HEK293 (cell line): ENCODE data around the gene ANTKMT.

ENCODE experiments used
- CTCF ChIA-PET: fragments of 350-600 bp; formaldehyde crosslinking; extraction: SDS; loops from one replicate; lab custom pipeline; 2021; ENCODE audit warnings: antibody characterized with exemption; lab: Yijun Ruan, JAX
- POLR2A ChIA-PET: fragments of 300-600 bp; formaldehyde crosslinking; extraction: SDS; loops from one replicate; lab custom pipeline; 2020; ENCODE audit warnings: antibody characterized with exemption, inconsistent platforms; lab: Yijun Ruan, JAX
- H3K27ac ChIP-seq: fragments of 200-500 bp; sonication (Bioruptor generic); 2 replicates; pipeline ENCODE4 v1.5.1; 2014; ENCODE audit warnings: low read depth, low read length, control low read depth, inconsistent platforms; ENCODE audit errors: extremely low read depth
- H3K36me3 ChIP-seq, 2 experiments: fragments of 200-500 bp in 1 of 2; sonication (Bioruptor generic) in 1 of 2; 1 replicate in 1 of 2; 2 replicates in 1 of 2; pipeline ENCODE4 v1.5.1; 2014 to 2017; ENCODE audit warnings: inconsistent platforms in 2 of 2, low read length in 2 of 2; ENCODE audit not compliant: control insufficient read depth in 2 of 2, insufficient read depth in 1 of 2
- H3K4me1 ChIP-seq: fragments of 200-500 bp; sonication (Bioruptor generic); 2 replicates; pipeline ENCODE4 v1.5.1; 2014; ENCODE audit warnings: mild to moderate bottlenecking, low read length, inconsistent platforms; ENCODE audit not compliant: control insufficient read depth, insufficient read depth
- H3K4me3 ChIP-seq: 2 replicates; pipeline ENCODE4 v1.5.1; 2011; ENCODE audit warnings: low read depth, mild to moderate bottlenecking, control low read depth, low read length, moderate library complexity
- H3K9me3 ChIP-seq: fragments of 200-500 bp; sonication (Bioruptor generic); 2 replicates; pipeline ENCODE4 v1.5.1; 2014; ENCODE audit warnings: low read depth, low read length, inconsistent platforms; ENCODE audit not compliant: control insufficient read depth, insufficient read depth
- MEIS1 ChIP-seq: sonication (generic); formaldehyde crosslinking; IDR thresholded peaks from 2 replicates; pipeline ENCODE4 v1.8.1; 2022; ENCODE audit warnings: missing genetic modification reagents, mild to moderate bottlenecking, borderline replicate concordance
- SCRT2 ChIP-seq: fragments of 450-650 bp; formaldehyde crosslinking; IDR thresholded peaks from 2 replicates; pipeline ENCODE4 v1.5.1; 2016; ENCODE audit warnings: missing biosample characterization, missing genetic modification characterization
- TCF7L2 ChIP-seq: IDR thresholded peaks from 2 replicates; pipeline ENCODE4 v1.6.1; 2011; ENCODE audit warnings: low read depth, mild to moderate bottlenecking, inconsistent platforms, low read length, moderate library complexity, borderline replicate concordance
- YY1 ChIP-seq: fragments of 450-650 bp; formaldehyde crosslinking; IDR thresholded peaks from 2 replicates; pipeline ENCODE4 v1.5.1; 2018; ENCODE audit warnings: missing biosample characterization, missing genetic modification characterization
- YY2 ChIP-seq: fragments of 450-650 bp; formaldehyde crosslinking; IDR thresholded peaks from 2 replicates; pipeline ENCODE4 v1.5.1; 2016; ENCODE audit warnings: missing biosample characterization, missing genetic modification characterization
- ZFP37 ChIP-seq: fragments of 450-650 bp; formaldehyde crosslinking; IDR thresholded peaks from 2 replicates; pipeline ENCODE4 v1.5.1; 2016; ENCODE audit warnings: missing biosample characterization, missing genetic modification characterization
- ZNF140 ChIP-seq: fragments of 450-650 bp; formaldehyde crosslinking; IDR thresholded peaks from 2 replicates; pipeline ENCODE4 v1.5.1; 2016; ENCODE audit warnings: missing biosample characterization, missing genetic modification characterization
- ZNF175 ChIP-seq: fragments of 450-650 bp; formaldehyde crosslinking; IDR thresholded peaks from 2 replicates; pipeline ENCODE4 v1.5.1; 2016; ENCODE audit warnings: missing biosample characterization, missing genetic modification characterization
- ZNF2 ChIP-seq: fragments of 450-650 bp; formaldehyde crosslinking; IDR thresholded peaks from 2 replicates; pipeline ENCODE4 v1.5.1; 2016; ENCODE audit warnings: missing biosample characterization, missing genetic modification characterization
- ZNF274 ChIP-seq, 2 experiments: fragments of 200-500 bp in 1 of 2; fragments of 450-650 bp in 1 of 2; sonication (Bioruptor generic) in 1 of 2; formaldehyde crosslinking in 1 of 2; IDR thresholded peaks; 2 replicates each; pipeline versions ENCODE4 v1.5.1 to v1.6.1; 2014 to 2016; ENCODE audit warnings: borderline replicate concordance in 1 of 2, inconsistent platforms in 1 of 2, low read length in 1 of 2, missing biosample characterization in 1 of 2, missing genetic modification characterization in 1 of 2
- ZNF354C ChIP-seq: fragments of 450-650 bp; formaldehyde crosslinking; IDR thresholded peaks from 2 replicates; pipeline ENCODE4 v1.5.1; 2016; ENCODE audit warnings: missing biosample characterization, missing genetic modification characterization, low read depth, borderline replicate concordance
- ZNF37A ChIP-seq: fragments of 450-650 bp; IDR thresholded peaks from 2 replicates; pipeline ENCODE4 v1.5.1; 2018; ENCODE audit warnings: missing biosample characterization, missing genetic modification characterization
- ZNF521 ChIP-seq: fragments of 450-650 bp; formaldehyde crosslinking; IDR thresholded peaks from 2 replicates; pipeline ENCODE4 v1.5.1; 2017; ENCODE audit warnings: missing biosample characterization, mild to moderate bottlenecking, missing genetic modification characterization
- ZNF529 ChIP-seq: fragments of 450-650 bp; formaldehyde crosslinking; IDR thresholded peaks from 2 replicates; pipeline ENCODE4 v1.5.1; 2017; ENCODE audit warnings: missing genetic modification characterization, missing biosample characterization; ENCODE audit not compliant: insufficient replicate concordance
- ZNF558 ChIP-seq: fragments of 450-650 bp; formaldehyde crosslinking; IDR thresholded peaks from 2 replicates; pipeline ENCODE4 v1.5.1; 2016; ENCODE audit warnings: missing biosample characterization, missing genetic modification characterization
- ZNF596 ChIP-seq: fragments of 450-650 bp; IDR thresholded peaks from 2 replicates; pipeline ENCODE4 v1.5.0; 2018; ENCODE audit warnings: missing biosample characterization, mild to moderate bottlenecking, missing genetic modification characterization, moderate library complexity
- ZNF629 ChIP-seq: fragments of 450-650 bp; formaldehyde crosslinking; IDR thresholded peaks from 2 replicates; pipeline ENCODE4 v1.5.1; 2017; ENCODE audit warnings: missing biosample characterization, missing genetic modification characterization
- ZSCAN16 ChIP-seq: fragments of 450-650 bp; formaldehyde crosslinking; IDR thresholded peaks from 2 replicates; pipeline ENCODE4 v1.5.1; 2016; ENCODE audit warnings: missing biosample characterization, missing genetic modification characterization
- ZSCAN30 ChIP-seq: fragments of 450-650 bp; IDR thresholded peaks from 2 replicates; pipeline ENCODE4 v1.5.1; 2018; ENCODE audit warnings: missing biosample characterization, mild to moderate bottlenecking, missing genetic modification characterization, moderate library complexity
- TF ChIP-seq, protein P1 (sequence below): fragments of 450-650 bp; formaldehyde crosslinking; IDR thresholded peaks from 2 replicates; pipeline ENCODE4 v1.5.1; 2016; ENCODE audit warnings: missing biosample characterization, missing genetic modification characterization
- TF ChIP-seq, protein P2 (sequence below): IDR thresholded peaks from 2 replicates; pipeline ENCODE4 v1.6.1; 2011; ENCODE audit warnings: mild to moderate bottlenecking, low read depth, low read length, borderline replicate concordance
- TF ChIP-seq, protein P3 (sequence below): fragments of 450-650 bp; formaldehyde crosslinking; IDR thresholded peaks from 2 replicates; pipeline ENCODE4 v1.5.1; 2016; ENCODE audit warnings: missing biosample characterization, missing genetic modification characterization
- TF ChIP-seq, protein P4 (sequence below): fragments of 450-650 bp; formaldehyde crosslinking; IDR thresholded peaks from 2 replicates; pipeline ENCODE4 v1.5.1; 2017; ENCODE audit warnings: missing biosample characterization, missing genetic modification characterization
- TF ChIP-seq, protein P5 (sequence below): fragments of 450-650 bp; formaldehyde crosslinking; conservative IDR thresholded peaks from 2 replicates; pipeline ENCODE4 v1.5.1; 2016; ENCODE audit warnings: low read depth, missing biosample characterization, missing genetic modification characterization
- TF ChIP-seq, protein P6 (sequence below): fragments of 450-650 bp; formaldehyde crosslinking; IDR thresholded peaks from 2 replicates; pipeline ENCODE4 v1.5.1; 2016; ENCODE audit warnings: missing biosample characterization, missing genetic modification characterization

The ANTKMT gene

DNA sequence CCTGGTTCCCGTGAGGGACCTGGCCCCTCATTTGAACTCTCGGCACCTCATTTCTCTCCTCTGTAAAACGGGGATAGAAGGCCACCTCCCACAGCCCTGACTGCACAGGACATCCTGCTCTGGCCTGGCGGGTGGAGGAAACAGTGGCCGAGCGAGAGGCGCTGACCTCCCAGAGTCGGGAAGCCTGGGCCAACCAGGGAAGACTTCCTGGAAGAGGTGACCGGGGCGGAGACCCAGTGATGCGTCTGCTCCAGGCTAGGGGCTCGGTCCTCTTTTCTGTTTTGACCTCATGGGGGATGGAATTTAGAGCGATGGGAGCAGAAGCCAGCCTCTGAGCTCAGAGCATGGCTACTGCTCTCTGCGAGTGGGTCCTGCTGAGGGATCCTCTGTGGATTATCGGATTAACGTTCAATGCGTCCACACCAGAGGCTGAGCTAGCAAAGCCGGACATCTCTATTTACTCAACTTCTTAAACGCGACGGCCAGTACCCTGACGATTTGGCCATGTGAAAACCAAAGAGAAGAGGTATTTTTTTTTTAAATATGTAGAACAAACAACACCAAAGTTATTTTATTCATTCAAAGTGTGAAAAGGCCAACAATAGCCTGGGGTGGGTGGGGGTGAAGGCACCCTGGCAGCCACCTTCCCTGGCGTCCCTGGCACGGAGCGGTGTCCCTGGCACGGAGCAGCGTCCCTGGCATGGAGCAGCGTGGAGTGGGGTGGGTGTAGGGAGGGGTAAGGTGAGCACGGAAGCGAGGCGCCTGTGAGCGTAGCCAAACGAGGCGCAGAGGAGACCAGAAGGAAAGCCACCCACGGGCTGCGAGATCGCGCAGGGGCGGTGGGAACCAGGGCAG is 30.4 kb downstream of the ANTKMT start:
- Histone ChIP-seq H3K4me1 (no peaks in the 10 kb centered on the region), H3K27ac (no peak overlapping the region)
- TF ChIP-seq ZNF37A (tag by site-specific recombination) (no peak), ZSCAN30 (tag by site-specific recombination) (no peak), ZNF354C (tag by site-specific recombination) (no peak), SCRT2 (tag by site-specific recombination) (no peak), YY1 (tag by site-specific recombination) (no peak), TCF7L2 (no peak), ZNF596 (tag by site-specific recombination) (no peak), ZNF175 (tag by site-specific recombination) (no peak), ZNF521 (tag by site-specific recombination) (no peak), ZNF274 (IDR thresholded peaks at IDR 0.05; ENCODE audit: low read length) (no peak), ZNF274 (tag by site-specific recombination; IDR thresholded peaks at IDR 0.05; ENCODE audit: borderline replicate concordance) (no peak), ZNF629 (tag by site-specific recombination) (no peak)
- TF ChIP-seq, all 188 proteins: peak for 0
- H3K9me3 ChIP-seq, result no peaks in the 10 kb centered on the region
- ChIA-PET CTCF (interaction anchor here (0.7 to 1.3 kb wide), 2 partner anchors 38 to 39 kb away, joined by 3 to 5 read pairs; no protein-coding TSS in a partner anchor), POLR2A (no interaction called here)
- no peak overlapping the region for H3K4me3 ChIP-seq
- H3K36me3 ChIP-seq, result no peaks in the 10 kb centered on the region

DNA sequence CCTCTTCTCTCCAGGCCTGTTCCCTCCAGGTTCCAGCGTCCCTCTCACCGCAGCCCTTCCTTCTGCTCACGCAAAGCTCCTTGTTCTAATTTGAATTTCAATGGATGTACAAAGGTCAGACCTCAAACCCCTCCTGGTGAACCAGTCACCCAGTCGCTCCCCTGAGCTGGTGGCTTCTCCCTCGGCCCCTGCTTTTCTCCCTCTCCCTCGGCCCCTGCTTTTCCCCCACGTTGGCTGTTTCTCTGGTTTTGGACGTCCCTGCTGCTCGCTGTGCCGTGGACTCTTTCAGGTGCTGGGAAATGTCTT is 31.0 kb downstream of the ANTKMT start:
- POLR2A ChIA-PET, result no interaction called here
- CTCF ChIA-PET, result interaction anchor here (0.5 kb wide), 1 partner anchor 428 kb away, joined by 3 read pairs; no protein-coding TSS in a partner anchor
- TF ChIP-seq, protein P1, sequence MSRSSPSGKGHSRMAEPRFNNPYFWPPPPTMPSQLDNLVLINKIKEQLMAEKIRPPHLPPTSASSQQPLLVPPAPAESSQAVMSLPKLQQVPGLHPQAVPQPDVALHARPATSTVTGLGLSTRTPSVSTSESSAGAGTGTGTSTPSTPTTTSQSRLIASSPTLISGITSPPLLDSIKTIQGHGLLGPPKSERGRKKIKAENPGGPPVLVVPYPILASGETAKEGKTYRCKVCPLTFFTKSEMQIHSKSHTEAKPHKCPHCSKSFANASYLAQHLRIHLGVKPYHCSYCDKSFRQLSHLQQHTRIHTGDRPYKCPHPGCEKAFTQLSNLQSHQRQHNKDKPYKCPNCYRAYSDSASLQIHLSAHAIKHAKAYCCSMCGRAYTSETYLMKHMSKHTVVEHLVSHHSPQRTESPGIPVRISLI (tag by site-specific recombination), result no peak
- no peak for TF ChIP-seq ZSCAN16 (tag by site-specific recombination)
- TF ChIP-seq, protein P2, sequence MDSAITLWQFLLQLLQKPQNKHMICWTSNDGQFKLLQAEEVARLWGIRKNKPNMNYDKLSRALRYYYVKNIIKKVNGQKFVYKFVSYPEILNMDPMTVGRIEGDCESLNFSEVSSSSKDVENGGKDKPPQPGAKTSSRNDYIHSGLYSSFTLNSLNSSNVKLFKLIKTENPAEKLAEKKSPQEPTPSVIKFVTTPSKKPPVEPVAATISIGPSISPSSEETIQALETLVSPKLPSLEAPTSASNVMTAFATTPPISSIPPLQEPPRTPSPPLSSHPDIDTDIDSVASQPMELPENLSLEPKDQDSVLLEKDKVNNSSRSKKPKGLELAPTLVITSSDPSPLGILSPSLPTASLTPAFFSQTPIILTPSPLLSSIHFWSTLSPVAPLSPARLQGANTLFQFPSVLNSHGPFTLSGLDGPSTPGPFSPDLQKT, result no peak
- no peak for TF ChIP-seq ZNF2 (tag by site-specific recombination)
- TF ChIP-seq, protein P3, sequence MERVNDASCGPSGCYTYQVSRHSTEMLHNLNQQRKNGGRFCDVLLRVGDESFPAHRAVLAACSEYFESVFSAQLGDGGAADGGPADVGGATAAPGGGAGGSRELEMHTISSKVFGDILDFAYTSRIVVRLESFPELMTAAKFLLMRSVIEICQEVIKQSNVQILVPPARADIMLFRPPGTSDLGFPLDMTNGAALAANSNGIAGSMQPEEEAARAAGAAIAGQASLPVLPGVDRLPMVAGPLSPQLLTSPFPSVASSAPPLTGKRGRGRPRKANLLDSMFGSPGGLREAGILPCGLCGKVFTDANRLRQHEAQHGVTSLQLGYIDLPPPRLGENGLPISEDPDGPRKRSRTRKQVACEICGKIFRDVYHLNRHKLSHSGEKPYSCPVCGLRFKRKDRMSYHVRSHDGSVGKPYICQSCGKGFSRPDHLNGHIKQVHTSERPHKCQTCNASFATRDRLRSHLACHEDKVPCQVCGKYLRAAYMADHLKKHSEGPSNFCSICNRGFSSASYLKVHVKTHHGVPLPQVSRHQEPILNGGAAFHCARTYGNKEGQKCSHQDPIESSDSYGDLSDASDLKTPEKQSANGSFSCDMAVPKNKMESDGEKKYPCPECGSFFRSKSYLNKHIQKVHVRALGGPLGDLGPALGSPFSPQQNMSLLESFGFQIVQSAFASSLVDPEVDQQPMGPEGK, result no peak
- TF ChIP-seq MEIS1 (CRISPR knock-in tag), result no peak
- TF ChIP-seq ZNF558 (tag by site-specific recombination), result no peak
- TF ChIP-seq, protein P4, sequence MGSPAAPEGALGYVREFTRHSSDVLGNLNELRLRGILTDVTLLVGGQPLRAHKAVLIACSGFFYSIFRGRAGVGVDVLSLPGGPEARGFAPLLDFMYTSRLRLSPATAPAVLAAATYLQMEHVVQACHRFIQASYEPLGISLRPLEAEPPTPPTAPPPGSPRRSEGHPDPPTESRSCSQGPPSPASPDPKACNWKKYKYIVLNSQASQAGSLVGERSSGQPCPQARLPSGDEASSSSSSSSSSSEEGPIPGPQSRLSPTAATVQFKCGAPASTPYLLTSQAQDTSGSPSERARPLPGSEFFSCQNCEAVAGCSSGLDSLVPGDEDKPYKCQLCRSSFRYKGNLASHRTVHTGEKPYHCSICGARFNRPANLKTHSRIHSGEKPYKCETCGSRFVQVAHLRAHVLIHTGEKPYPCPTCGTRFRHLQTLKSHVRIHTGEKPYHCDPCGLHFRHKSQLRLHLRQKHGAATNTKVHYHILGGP, result no peak
- no peak for TF ChIP-seq YY1 (tag by site-specific recombination)
- no peak for TF ChIP-seq ZNF140
- TF ChIP-seq YY2 (tag by site-specific recombination), result no peak
- TF ChIP-seq ZNF529 (tag by site-specific recombination), result no peak
- no peak for TF ChIP-seq ZFP37 (tag by site-specific recombination)
- TF ChIP-seq, protein P5, sequence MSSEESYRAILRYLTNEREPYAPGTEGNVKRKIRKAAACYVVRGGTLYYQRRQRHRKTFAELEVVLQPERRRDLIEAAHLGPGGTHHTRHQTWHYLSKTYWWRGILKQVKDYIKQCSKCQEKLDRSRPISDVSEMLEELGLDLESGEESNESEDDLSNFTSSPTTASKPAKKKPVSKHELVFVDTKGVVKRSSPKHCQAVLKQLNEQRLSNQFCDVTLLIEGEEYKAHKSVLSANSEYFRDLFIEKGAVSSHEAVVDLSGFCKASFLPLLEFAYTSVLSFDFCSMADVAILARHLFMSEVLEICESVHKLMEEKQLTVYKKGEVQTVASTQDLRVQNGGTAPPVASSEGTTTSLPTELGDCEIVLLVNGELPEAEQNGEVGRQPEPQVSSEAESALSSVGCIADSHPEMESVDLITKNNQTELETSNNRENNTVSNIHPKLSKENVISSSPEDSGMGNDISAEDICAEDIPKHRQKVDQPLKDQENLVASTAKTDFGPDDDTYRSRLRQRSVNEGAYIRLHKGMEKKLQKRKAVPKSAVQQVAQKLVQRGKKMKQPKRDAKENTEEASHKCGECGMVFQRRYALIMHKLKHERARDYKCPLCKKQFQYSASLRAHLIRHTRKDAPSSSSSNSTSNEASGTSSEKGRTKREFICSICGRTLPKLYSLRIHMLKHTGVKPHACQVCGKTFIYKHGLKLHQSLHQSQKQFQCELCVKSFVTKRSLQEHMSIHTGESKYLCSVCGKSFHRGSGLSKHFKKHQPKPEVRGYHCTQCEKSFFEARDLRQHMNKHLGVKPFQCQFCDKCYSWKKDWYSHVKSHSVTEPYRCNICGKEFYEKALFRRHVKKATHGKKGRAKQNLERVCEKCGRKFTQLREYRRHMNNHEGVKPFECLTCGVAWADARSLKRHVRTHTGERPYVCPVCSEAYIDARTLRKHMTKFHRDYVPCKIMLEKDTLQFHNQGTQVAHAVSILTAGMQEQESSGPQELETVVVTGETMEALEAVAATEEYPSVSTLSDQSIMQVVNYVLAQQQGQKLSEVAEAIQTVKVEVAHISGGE (tag by site-specific recombination), result no peak
- TF ChIP-seq, protein P6, sequence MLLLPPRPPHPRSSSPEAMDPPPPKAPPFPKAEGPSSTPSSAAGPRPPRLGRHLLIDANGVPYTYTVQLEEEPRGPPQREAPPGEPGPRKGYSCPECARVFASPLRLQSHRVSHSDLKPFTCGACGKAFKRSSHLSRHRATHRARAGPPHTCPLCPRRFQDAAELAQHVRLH, result no peak

More for the DNA sequence above, 31.0 kb downstream of the ANTKMT start:
- Histone ChIP-seq H3K4me1 (no peaks in the 10 kb centered on the region), H3K36me3 (no peaks in the 10 kb centered on the region), H3K27ac (no peak overlapping the region), H3K4me3 (no peak overlapping the region), H3K9me3 (no peaks in the 10 kb centered on the region)
